K562 (cell line): ENCODE data around the gene ALCAM. TPM values are rescaled to one million over a fixed set of nuclear protein-coding genes. Genes with fewer than 3 reads are reported as not detected.

Source experiments
- ATAC-seq: fragments of 200-7000 bp; cut with Tn5 transposase; 3 replicates; pipeline ENCODE4 v1.9.1; 2020; ENCODE audit warnings: moderate library complexity
- BruUV-seq: library from RNA; stranded (reverse); fragments of 400-500 nt; replicated peaks from 2 replicates; lab custom pipeline; 2021; lab: Mats Ljungman, UMichigan
- CTCF ChIA-PET: fragments of 300-600 bp; formaldehyde crosslinking; extraction: SDS; loops from one replicate; lab custom pipeline; 2021; ENCODE audit warnings: low intra/inter-chr PET ratio; lab: Yijun Ruan, JAX
- POLR2A ChIA-PET: fragments of 300-600, 350-650 bp; sonication (Branson Sonifier 250); formaldehyde crosslinking; extraction: SDS; loops from one replicate; lab custom pipeline; 2021; ENCODE audit warnings: antibody characterized with exemption, inconsistent platforms; lab: Yijun Ruan, JAX
- DNase-seq, 4 experiments: peaks; one replicate each; pipeline versions ENCODE4 v3.0.0 to v3.0.0-alpha.2; 2011 to 2018; ENCODE audit warnings: low spot score in 3 of 4, mixed read lengths in 3 of 4; ENCODE audit errors: extremely low read depth in 1 of 4
- FAIRE-seq: peaks from 2 replicates; lab custom pipeline; 2011; peaks lifted over from hg19 to GRCh38; lab: Jason Lieb, UNC
- H2AFZ ChIP-seq: 2 replicates; pipeline ENCODE4 v1.6.0; 2011; ENCODE audit warnings: low read depth, low read length, control low read depth, inconsistent platforms
- H3K27ac ChIP-seq: fragments of 200-600 bp; 3 replicates; pipeline ENCODE4 v1.8.0; 2011; ENCODE audit warnings: low read depth, mild to moderate bottlenecking, control low read depth, inconsistent platforms, low read length, moderate library complexity, mixed read lengths; ENCODE audit errors: extremely low read depth
- H3K27me3 ChIP-seq, 2 experiments: fragments of 300-600 bp in 1 of 2; 2 replicates in 1 of 2; 3 replicates in 1 of 2; pipeline versions ENCODE4 v1.6.0 to v1.8.0; 2011; ENCODE audit warnings: inconsistent platforms in 2 of 2, low read length in 2 of 2, mild to moderate bottlenecking in 1 of 2, mixed read lengths in 1 of 2, moderate library complexity in 1 of 2; ENCODE audit not compliant: control insufficient read depth in 2 of 2, insufficient read depth in 2 of 2
- H3K36me3 ChIP-seq: fragments of 300-600 bp; 3 replicates; pipeline ENCODE4 v1.8.0; 2011; ENCODE audit warnings: mild to moderate bottlenecking, low read length, inconsistent platforms; ENCODE audit not compliant: control insufficient read depth, insufficient read depth
- H3K4me1 ChIP-seq, 2 experiments: fragments of 200-600 bp in 1 of 2; replicated peaks in 1 of 2; 2 replicates in 1 of 2; 3 replicates in 1 of 2; pipeline versions ENCODE4 v1.5.1 to v1.8.0; 2011; ENCODE audit warnings: inconsistent platforms in 2 of 2, low read length in 2 of 2, mild to moderate bottlenecking in 1 of 2, mixed read lengths in 1 of 2, moderate library complexity in 1 of 2; ENCODE audit not compliant: control insufficient read depth in 2 of 2, insufficient read depth in 2 of 2
- H3K4me2 ChIP-seq: 2 replicates; pipeline ENCODE4 v1.6.1; 2011; ENCODE audit warnings: low read length, control low read depth, inconsistent platforms, mixed read lengths; ENCODE audit not compliant: insufficient read depth
- H3K4me3 ChIP-seq: fragments of 200-600 bp; sonication (generic), shearing (Covaris generic); 2 replicates; pipeline ENCODE4 v1.5.1; 2016; ENCODE audit warnings: control low read depth, inconsistent platforms
- H3K79me2 ChIP-seq: fragments of 200-600 bp; 3 replicates; pipeline ENCODE4 v1.8.0; 2011; ENCODE audit warnings: low read length, inconsistent platforms; ENCODE audit not compliant: control insufficient read depth, insufficient read depth
- H3K9ac ChIP-seq, 2 experiments: 2 replicates each; pipeline versions ENCODE4 v1.6.0 to v1.6.1; 2011; ENCODE audit warnings: low read depth in 2 of 2, low read length in 2 of 2, control low read depth in 1 of 2, inconsistent platforms in 1 of 2, mild to moderate bottlenecking in 1 of 2, mixed read lengths in 1 of 2; ENCODE audit not compliant: insufficient read depth in 1 of 2
- H3K9me1 ChIP-seq: one replicate; pipeline ENCODE4 v1.6.0; 2011; ENCODE audit warnings: inconsistent platforms, mild to moderate bottlenecking, low read length, moderate library complexity; ENCODE audit not compliant: control insufficient read depth, insufficient read depth
- H3K9me3 ChIP-seq: replicated peaks from 2 replicates; pipeline ENCODE4 v1.5.1; 2011; ENCODE audit warnings: low read depth, low read length, inconsistent platforms; ENCODE audit not compliant: control insufficient read depth, insufficient read depth
- H4K20me1 ChIP-seq: replicated peaks from 2 replicates; pipeline ENCODE4 v1.6.1; 2011; ENCODE audit warnings: low read length, inconsistent platforms, mixed read lengths; ENCODE audit not compliant: control insufficient read depth, insufficient read depth
- MAX ChIP-seq: sonication (generic); formaldehyde crosslinking; IDR thresholded peaks from 2 replicates; pipeline ENCODE4 v1.9.0; 2022; ENCODE audit warnings: mild to moderate bottlenecking, missing genetic modification reagents
- NCOA1 ChIP-seq: fragments of 450-650 bp; IDR thresholded peaks from 2 replicates; pipeline ENCODE4 v1.6.1; 2016; ENCODE audit warnings: low read depth
- NR2C2 ChIP-seq, 2 experiments: fragments of 200-800 bp in 1 of 2; sonication (Bioruptor generic) in 1 of 2; sonication (generic) in 1 of 2; formaldehyde crosslinking in 1 of 2; IDR thresholded peaks; 2 replicates each; pipeline versions ENCODE4 v1.6.1 to v1.8.0; 2016 to 2022; ENCODE audit warnings: mild to moderate bottlenecking in 1 of 2, missing compliant biosample characterization in 1 of 2, missing genetic modification characterization in 1 of 2, missing genetic modification reagents in 1 of 2
- SREBF2 ChIP-seq: sonication (generic); formaldehyde crosslinking; IDR thresholded peaks from 2 replicates; pipeline ENCODE4 v1.4.0; 2020; ENCODE audit warnings: mild to moderate bottlenecking, missing genetic modification reagents
- TAF1 ChIP-seq: IDR thresholded peaks from 2 replicates; pipeline ENCODE4 v1.6.1; 2011; ENCODE audit warnings: mild to moderate bottlenecking, low read length, moderate library complexity; ENCODE audit not compliant: insufficient read depth, control insufficient read depth, severe bottlenecking; ENCODE audit errors: extremely low read depth
- TAL1 ChIP-seq: fragments of 450-650 bp; IDR thresholded peaks from 2 replicates; pipeline ENCODE4 v1.6.1; 2016; ENCODE audit warnings: mild to moderate bottlenecking
- TCF3 ChIP-seq: sonication (generic); formaldehyde crosslinking; IDR thresholded peaks from 2 replicates; pipeline ENCODE4 v1.4.0; 2020; ENCODE audit warnings: mild to moderate bottlenecking, missing genetic modification reagents
- ZNF41 ChIP-seq: fragments of 250-450 bp; sonication (Bioruptor Pico); conservative IDR thresholded peaks from 2 replicates; pipeline ENCODE4 v1.4.0; 2020; ENCODE audit warnings: mild to moderate bottlenecking
- WGBS: fragments of 100-300 bp; shearing (Covaris generic); methylation state at CpG from one replicate; pipeline ENCODE4 v1.1.6; 2016; ENCODE audit warnings: low coverage, mixed read lengths; ENCODE audit not compliant: insufficient coverage; ENCODE audit errors: missing lambda C conversion rate; 5-methylcytosine and 5-hydroxymethylcytosine counted together
- in situ Hi-C: fragments of 300-500 bp; cut with MboI; formaldehyde crosslinking; loops from 4 replicates; pipeline ENCODE4 v1.15.0; 2018; ENCODE audit warnings: inconsistent platforms, mixed read lengths
- intact Hi-C: fragments of 100-400 bp; cut with micrococcal nuclease; formaldehyde crosslinking; loops from 2 replicates; pipeline ENCODE4 v1.14.2; 2022
- polyA plus RNA-seq, 8 experiments: library from polyadenylated mRNA; depleted of rRNA in 4 of 8; stranded (reverse) in 5 of 8; unstranded in 3 of 8; fragments of >200 nt; fragmentation: Nextera tagmentation in 2 of 8; fragmentation: Illumina TruSeq in 1 of 8; extraction: Ambion mirVana in 2 of 8; extraction: Trizol in 1 of 8; gene quantifications; 2 replicates each; pipeline versions ENCODE4 v1.2.1 to v1.2.3, GENCODE V29; 2011 to 2014; ENCODE audit warnings: inconsistent platforms in 1 of 8, missing spikeins in 1 of 8
- total RNA-seq, 7 experiments: library from RNA; depleted of rRNA in 6 of 7; stranded (reverse); fragments of >200 nt in 6 of 7; fragmentation: Illumina TruSeq in 2 of 7; extraction: Trizol in 2 of 7; gene quantifications; 2 replicates each; pipeline versions ENCODE4 v1.2.1 to v1.2.3, GENCODE V29; 2011 to 2021; ENCODE audit warnings: low replicate concordance in 1 of 7
- TF ChIP-seq, protein P1 (sequence below): fragments of 450-650 bp; formaldehyde crosslinking; IDR thresholded peaks from 2 replicates; pipeline ENCODE4 v1.4.0; 2020; ENCODE audit warnings: mild to moderate bottlenecking, moderate library complexity
- TF ChIP-seq, protein P2 (sequence below): fragments of 450-650 bp; IDR thresholded peaks from 2 replicates; pipeline ENCODE4 v1.6.1; 2016; ENCODE audit warnings: borderline replicate concordance
- TF ChIP-seq, protein P3 (sequence below): sonication (generic); formaldehyde crosslinking; IDR thresholded peaks from 2 replicates; pipeline ENCODE4 v1.8.1; 2023; ENCODE audit warnings: mild to moderate bottlenecking, missing genetic modification reagents, moderate library complexity
- TF ChIP-seq, protein P4 (sequence below): fragments of 450-650 bp; formaldehyde crosslinking; IDR thresholded peaks from 2 replicates; pipeline ENCODE4 v1.4.0; 2022; ENCODE audit warnings: missing genetic modification characterization

ALCAM gene
- total and polyA plus RNA-seq, 9 of the 15 experiments (the other 6 are each of a cell fraction or from before 2014, with no cell fraction given) = 0.03 to 0.98 (median 0.14) TPM; not detected in 1

- no peak for TF ChIP-seq ZNF41 (CRISPR knock-in tag)
- TF ChIP-seq, protein P1, sequence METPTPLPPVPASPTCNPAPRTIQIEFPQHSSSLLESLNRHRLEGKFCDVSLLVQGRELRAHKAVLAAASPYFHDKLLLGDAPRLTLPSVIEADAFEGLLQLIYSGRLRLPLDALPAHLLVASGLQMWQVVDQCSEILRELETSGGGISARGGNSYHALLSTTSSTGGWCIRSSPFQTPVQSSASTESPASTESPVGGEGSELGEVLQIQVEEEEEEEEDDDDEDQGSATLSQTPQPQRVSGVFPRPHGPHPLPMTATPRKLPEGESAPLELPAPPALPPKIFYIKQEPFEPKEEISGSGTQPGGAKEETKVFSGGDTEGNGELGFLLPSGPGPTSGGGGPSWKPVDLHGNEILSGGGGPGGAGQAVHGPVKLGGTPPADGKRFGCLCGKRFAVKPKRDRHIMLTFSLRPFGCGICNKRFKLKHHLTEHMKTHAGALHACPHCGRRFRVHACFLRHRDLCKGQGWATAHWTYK = no peak
- no peak for TF ChIP-seq MAX (CRISPR knock-in tag)
Measured at GRCh38 chr3:105377716-105378115, 11.0 kb downstream of the ALCAM start (continued).

- Histone ChIP-seq H4K20me1 (no peaks in the 10 kb centered on the region), H3K27ac (no peak overlapping the region), H3K79me2 (no peaks in the 10 kb centered on the region), H3K4me2 (no peak overlapping the region), H3K9me1 (no peaks in the 10 kb centered on the region), H3K4me3 (no peak overlapping the region), H3K36me3 (no peaks in the 10 kb centered on the region), H3K27me3 (no peaks in the 10 kb centered on the region), H3K4me1 (no peaks in the 10 kb centered on the region), H3K9ac (no peak overlapping the region), H3K9me3 (no peaks in the 10 kb centered on the region), H2AFZ (no peak overlapping the region)
- FAIRE-seq (no peak), DNase-seq (no peak), ATAC-seq (no peak)
- 5% methylated on average over 2 of the region's 2 CpGs for WGBS
- intact Hi-C loops = no loop called here
- ChIA-PET CTCF (no interaction called here), POLR2A (no interaction called here)
- BruUV-seq = no TSS peak
- TF ChIP-seq NR2C2 (CRISPR knock-in tag; IDR thresholded peaks at IDR 0.05) (no peak), NR2C2 (tag; IDR thresholded peaks at IDR 0.05) (no peak), SREBF2 (CRISPR knock-in tag) (no peak), NCOA1 (no peak), TAL1 (no peak), TCF3 (CRISPR knock-in tag) (no peak), TAF1 (no peak)
- TF ChIP-seq, protein P2, sequence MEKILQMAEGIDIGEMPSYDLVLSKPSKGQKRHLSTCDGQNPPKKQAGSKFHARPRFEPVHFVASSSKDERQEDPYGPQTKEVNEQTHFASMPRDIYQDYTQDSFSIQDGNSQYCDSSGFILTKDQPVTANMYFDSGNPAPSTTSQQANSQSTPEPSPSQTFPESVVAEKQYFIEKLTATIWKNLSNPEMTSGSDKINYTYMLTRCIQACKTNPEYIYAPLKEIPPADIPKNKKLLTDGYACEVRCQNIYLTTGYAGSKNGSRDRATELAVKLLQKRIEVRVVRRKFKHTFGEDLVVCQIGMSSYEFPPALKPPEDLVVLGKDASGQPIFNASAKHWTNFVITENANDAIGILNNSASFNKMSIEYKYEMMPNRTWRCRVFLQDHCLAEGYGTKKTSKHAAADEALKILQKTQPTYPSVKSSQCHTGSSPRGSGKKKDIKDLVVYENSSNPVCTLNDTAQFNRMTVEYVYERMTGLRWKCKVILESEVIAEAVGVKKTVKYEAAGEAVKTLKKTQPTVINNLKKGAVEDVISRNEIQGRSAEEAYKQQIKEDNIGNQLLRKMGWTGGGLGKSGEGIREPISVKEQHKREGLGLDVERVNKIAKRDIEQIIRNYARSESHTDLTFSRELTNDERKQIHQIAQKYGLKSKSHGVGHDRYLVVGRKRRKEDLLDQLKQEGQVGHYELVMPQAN = no peak
- TF ChIP-seq, protein P3, sequence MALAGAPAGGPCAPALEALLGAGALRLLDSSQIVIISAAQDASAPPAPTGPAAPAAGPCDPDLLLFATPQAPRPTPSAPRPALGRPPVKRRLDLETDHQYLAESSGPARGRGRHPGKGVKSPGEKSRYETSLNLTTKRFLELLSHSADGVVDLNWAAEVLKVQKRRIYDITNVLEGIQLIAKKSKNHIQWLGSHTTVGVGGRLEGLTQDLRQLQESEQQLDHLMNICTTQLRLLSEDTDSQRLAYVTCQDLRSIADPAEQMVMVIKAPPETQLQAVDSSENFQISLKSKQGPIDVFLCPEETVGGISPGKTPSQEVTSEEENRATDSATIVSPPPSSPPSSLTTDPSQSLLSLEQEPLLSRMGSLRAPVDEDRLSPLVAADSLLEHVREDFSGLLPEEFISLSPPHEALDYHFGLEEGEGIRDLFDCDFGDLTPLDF (CRISPR knock-in tag) = no peak
- TF ChIP-seq, protein P4, sequence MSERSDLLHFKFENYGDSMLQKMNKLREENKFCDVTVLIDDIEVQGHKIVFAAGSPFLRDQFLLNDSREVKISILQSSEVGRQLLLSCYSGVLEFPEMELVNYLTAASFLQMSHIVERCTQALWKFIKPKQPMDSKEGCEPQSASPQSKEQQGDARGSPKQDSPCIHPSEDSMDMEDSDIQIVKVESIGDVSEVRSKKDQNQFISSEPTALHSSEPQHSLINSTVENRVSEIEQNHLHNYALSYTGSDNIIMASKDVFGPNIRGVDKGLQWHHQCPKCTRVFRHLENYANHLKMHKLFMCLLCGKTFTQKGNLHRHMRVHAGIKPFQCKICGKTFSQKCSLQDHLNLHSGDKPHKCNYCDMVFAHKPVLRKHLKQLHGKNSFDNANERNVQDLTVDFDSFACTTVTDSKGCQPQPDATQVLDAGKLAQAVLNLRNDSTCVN (CRISPR knock-in tag) = no peak
- in situ Hi-C loops = no loop called here
Measured at GRCh38 chr3:105385179-105385578, 18.5 kb downstream of the ALCAM start.
